ENCODE results near the gene SNX6.
"Not testable (repeated sequence)": the region's sequence is repeated elsewhere in the genome, so short reads cannot be mapped to it uniquely, and the experiment has no call there.

DNA sequence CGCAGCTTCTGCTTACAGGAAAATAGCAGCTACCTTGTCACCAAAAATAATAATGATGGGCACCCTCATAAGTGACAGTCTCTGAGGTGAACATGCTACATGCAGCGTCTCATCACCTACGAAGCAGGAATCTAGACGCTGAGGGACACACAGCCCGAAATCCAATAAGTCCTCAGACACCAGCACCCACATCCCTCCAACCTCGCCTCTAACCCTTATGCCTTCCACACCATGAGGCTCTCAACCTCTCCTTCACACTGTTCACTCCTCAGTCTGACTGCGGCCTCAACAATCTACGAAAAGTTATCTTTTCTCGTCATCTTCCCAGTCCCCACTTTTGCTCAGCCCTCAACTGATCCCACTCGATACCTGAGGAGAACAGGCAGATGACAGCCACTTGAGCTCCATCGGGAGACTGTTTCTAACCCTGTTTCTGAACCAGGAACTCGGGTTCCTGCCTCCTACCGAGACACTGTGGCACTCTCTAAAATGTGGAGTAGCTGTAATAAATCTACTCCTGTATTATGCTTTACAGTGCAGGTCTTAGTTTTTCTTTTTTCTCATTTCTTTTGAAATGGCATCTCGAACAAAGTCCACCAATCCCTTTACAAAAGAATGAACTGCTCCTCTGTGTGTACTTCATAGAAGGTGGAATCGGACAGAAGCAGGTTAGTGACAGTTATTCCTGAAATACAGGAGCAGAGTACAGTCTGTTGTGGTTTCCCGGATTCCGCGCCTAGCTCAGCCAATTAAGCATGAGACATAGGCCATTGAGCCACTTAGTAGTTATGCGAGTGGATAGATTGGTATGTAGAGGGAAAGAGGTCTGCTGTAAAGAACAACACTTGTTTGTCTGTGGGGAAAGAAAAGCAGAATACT lies 89.5 kb downstream of the SNX6 start:
- not testable (repeated sequence) for TF ChIP-seq POLR2AphosphoS5 (IDR thresholded peaks at IDR 0.05; ENCODE audit: low read depth)
- TF ChIP-seq, protein P1, sequence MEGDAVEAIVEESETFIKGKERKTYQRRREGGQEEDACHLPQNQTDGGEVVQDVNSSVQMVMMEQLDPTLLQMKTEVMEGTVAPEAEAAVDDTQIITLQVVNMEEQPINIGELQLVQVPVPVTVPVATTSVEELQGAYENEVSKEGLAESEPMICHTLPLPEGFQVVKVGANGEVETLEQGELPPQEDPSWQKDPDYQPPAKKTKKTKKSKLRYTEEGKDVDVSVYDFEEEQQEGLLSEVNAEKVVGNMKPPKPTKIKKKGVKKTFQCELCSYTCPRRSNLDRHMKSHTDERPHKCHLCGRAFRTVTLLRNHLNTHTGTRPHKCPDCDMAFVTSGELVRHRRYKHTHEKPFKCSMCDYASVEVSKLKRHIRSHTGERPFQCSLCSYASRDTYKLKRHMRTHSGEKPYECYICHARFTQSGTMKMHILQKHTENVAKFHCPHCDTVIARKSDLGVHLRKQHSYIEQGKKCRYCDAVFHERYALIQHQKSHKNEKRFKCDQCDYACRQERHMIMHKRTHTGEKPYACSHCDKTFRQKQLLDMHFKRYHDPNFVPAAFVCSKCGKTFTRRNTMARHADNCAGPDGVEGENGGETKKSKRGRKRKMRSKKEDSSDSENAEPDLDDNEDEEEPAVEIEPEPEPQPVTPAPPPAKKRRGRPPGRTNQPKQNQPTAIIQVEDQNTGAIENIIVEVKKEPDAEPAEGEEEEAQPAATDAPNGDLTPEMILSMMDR (conservative IDR thresholded peaks at IDR 0.05; ENCODE audit: low read depth in 2 of 2), result not testable (repeated sequence)
